Ovary (tissue), 9 donors: ENCODE results near the gene TKTL1. TPM values are rescaled to one million over a fixed set of nuclear protein-coding genes. Genes with fewer than 3 reads are reported as not detected.
"Not testable (repeated sequence)": the region's sequence is repeated elsewhere in the genome, so short reads cannot be mapped to it uniquely, and the experiment has no call there.

Experiments
- DNase-seq, 5 donors: peaks; one replicate each; pipeline ENCODE4 v3.0.0-alpha.2; 2019 to 2020
- H3K27ac ChIP-seq, 2 donors: fragments of 200-600 bp; one replicate each; pipeline versions ENCODE4 v1.5.1 to v1.8.0; 2019 to 2022
- H3K27me3 ChIP-seq: fragments of 200-600 bp; one replicate; pipeline ENCODE4 v1.8.0; 2022
- H3K36me3 ChIP-seq: fragments of 200-600 bp; sonication (generic); one replicate; pipeline ENCODE4 v1.5.1; 2019
- H3K4me1 ChIP-seq: one replicate; pipeline ENCODE4 v1.8.1; 2013; ENCODE audit warnings: mild to moderate bottlenecking, moderate library complexity; ENCODE audit not compliant: insufficient read depth
- H3K4me3 ChIP-seq: fragments of 200-600 bp; sonication (generic); one replicate; pipeline ENCODE4 v1.5.1; 2017
- H3K9me3 ChIP-seq, 2 donors: fragments of 200-600 bp in 1 of 2; sonication (generic) in 1 of 2; one replicate each; pipeline versions ENCODE4 v1.5.1 to v1.8.1; 2013 to 2019; ENCODE audit warnings: mild to moderate bottlenecking in 1 of 2, moderate library complexity in 1 of 2
- EP300 ChIP-seq: sonication (generic); formaldehyde crosslinking; IDR thresholded peaks from one replicate; pipeline ENCODE4 v1.6.1; 2017; ENCODE audit warnings: antibody characterized with exemption
- POLR2A ChIP-seq: fragments of 450-650 bp; IDR thresholded peaks from one replicate; pipeline ENCODE4 v1.6.1; 2017; ENCODE audit warnings: antibody characterized with exemption, mild to moderate bottlenecking, moderate library complexity
- WGBS, 3 donors: extraction: QIAGEN DNeasy Blood & Tissue Kit in 1 of 3; methylation state at CpG; one replicate each; pipeline versions ENCODE4 v1.1.5 to v1.1.7; 2013 to 2017; 5-methylcytosine and 5-hydroxymethylcytosine counted together
- intact Hi-C, 4 donors: fragments of 100-400 bp; cut with DNase I; formaldehyde crosslinking; loops; one replicate each; pipeline versions ENCODE4 v1.11.0 to v1.15.1; 2022 to 2023
- polyA plus RNA-seq, 2 donors: library from polyadenylated mRNA; stranded (reverse); fragments of 200-250 nt in 1 of 2; fragments of 350-450 nt in 1 of 2; fragmentation: Illumina TruSeq in 1 of 2; extraction: RNeasy Lipid Tissue Mini Kit (QIAGEN cat#74804) in 1 of 2; gene quantifications; one replicate each; pipeline ENCODE4 v1.2.3, GENCODE V29; 2013 to 2014
- total RNA-seq, 7 donors: library from RNA; depleted of rRNA in 2 of 7; stranded (reverse); fragments of >200 nt in 2 of 7; fragmentation: NEBNext Ultra II Directional in 3 of 7; extraction: Animal tissue kit (Norgen Biotek cat#: 25700) in 3 of 7; gene quantifications; one replicate each; pipeline versions ENCODE4 v1.1.0 to v1.2.4, GENCODE V29; 2016 to 2023
- TF ChIP-seq, protein P1 (sequence below), 3 donors: fragments of 450-650 bp in 2 of 3; fragments of 200-600 bp in 1 of 3; IDR thresholded peaks; one replicate each; pipeline versions ENCODE4 v1.5.1 to v1.8.0; 2016 to 2022; ENCODE audit warnings: antibody characterized with exemption in 3 of 3, mild to moderate bottlenecking in 1 of 3
- donor health status: DM: no; HTN: no; CAD: no; lungs with moderate emphysema.
- donor health status: DM: no; HTN: no; CAD: no.
- donor health status: Bipolar disorder and iron deficiency.
- donor health status: DM: yes; HTN: yes; CAD: no.
- donor health status: DM: no; HTN: no; CAD: no.
- donor health status: DM: yes; HTN: yes; CAD: no.

TKTL1 gene
- total and polyA plus RNA-seq, 9 donors: 0.12 to 0.91 (median 0.30) TPM; not detected in 3

DNA sequence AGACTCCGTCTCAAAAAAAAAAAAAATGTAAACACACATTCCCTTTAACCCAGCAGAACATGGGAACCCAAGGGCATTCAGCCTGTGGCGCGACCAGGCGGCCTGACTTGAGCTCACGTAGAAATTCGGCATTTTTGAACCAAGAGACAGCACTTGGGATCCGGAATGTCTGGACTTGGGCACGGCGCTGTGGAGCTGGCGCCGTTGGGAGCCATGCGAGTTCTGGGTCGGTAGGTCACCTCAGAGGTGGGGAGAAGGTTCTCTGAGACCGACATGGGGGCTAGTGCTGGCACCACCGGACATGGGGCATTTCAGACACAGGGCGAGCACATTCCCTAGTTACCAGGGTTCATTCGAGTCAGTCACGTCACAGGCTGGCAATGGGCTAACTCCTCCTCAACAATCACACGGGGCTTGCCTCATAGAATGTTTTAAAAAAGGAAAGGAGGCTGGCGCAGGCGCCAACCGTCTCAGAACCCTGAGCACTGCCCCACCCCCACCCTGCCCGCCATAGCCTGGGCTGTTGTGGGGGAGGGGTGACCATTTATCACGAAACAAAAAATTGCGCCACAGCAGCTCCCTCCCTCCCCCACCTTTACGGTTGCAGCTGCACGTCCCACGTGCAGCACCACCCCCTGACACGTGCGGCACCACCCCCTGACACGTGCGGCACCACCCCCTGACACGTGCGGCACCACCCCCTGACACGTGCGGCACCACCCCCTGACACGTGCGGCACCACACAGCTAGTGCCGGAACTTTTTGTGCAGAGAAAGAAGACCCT is 612 bp upstream of the TKTL1 start, which contains the start of gene TEX28:
TEX28 (minus strand) TSS at position 334 of the 784 bp plus-strand sequence. CDS start 3,007 bp downstream, outside the sequence.
- Histone ChIP-seq H3K9me3 (no peaks in the 10 kb centered on the region), H3K4me3 (no peak within 1 kb of the TSS), H3K36me3 (no peaks in the 10 kb centered on the region), H3K27ac (no peak within 1 kb of the TSS), H3K27me3 (no peaks in the 10 kb centered on the region), H3K4me1 (no peaks in the 10 kb centered on the region)
- 86 to 90% (median 88%) methylated on average over 39 of the region's 39 CpGs for WGBS, 3 donors
- no peak for DNase-seq
- intact Hi-C loops: no loop called here
- TF ChIP-seq POLR2A (no peak), EP300 (no peak)
- TF ChIP-seq, protein P1, sequence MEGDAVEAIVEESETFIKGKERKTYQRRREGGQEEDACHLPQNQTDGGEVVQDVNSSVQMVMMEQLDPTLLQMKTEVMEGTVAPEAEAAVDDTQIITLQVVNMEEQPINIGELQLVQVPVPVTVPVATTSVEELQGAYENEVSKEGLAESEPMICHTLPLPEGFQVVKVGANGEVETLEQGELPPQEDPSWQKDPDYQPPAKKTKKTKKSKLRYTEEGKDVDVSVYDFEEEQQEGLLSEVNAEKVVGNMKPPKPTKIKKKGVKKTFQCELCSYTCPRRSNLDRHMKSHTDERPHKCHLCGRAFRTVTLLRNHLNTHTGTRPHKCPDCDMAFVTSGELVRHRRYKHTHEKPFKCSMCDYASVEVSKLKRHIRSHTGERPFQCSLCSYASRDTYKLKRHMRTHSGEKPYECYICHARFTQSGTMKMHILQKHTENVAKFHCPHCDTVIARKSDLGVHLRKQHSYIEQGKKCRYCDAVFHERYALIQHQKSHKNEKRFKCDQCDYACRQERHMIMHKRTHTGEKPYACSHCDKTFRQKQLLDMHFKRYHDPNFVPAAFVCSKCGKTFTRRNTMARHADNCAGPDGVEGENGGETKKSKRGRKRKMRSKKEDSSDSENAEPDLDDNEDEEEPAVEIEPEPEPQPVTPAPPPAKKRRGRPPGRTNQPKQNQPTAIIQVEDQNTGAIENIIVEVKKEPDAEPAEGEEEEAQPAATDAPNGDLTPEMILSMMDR (IDR thresholded peaks at IDR 0.05): no peak

DNA sequence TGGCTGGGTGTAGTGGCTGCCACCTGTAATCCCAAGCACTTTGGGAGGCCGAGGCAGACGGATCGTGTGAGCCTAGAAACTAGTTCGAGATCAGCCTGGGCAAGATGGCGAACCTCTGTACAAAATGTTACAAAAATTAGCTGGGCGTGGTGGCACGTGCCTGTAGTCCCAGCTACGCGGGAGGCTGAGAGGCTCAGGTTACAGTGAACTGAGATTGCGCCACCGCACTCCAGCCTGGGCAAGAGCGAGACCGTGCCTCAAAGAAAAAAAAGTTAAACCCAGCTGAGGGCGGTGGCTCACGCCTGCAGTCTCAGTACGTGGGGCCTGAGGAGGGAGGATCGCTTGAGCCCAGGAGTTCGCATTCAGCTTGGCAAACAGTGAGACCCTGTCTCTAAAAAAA is 1.1 kb downstream of the TKTL1 start:
- Histone ChIP-seq H3K27me3 (no peaks in the 10 kb centered on the region), H3K36me3 (no peaks in the 10 kb centered on the region), H3K4me3 (no peak overlapping the region), H3K9me3 (no peaks in the 10 kb centered on the region), H3K4me1 (no peaks in the 10 kb centered on the region), H3K27ac (no peak overlapping the region)
- WGBS, 3 donors: 83 to 89% (median 87%) methylated on average over 18 of the region's 18 CpGs
- TF ChIP-seq POLR2A (no peak), EP300 (no peak)
- TF ChIP-seq, protein P1 (IDR thresholded peaks at IDR 0.05): no peak
- no peak for DNase-seq
- intact Hi-C loops: no loop called here

DNA sequence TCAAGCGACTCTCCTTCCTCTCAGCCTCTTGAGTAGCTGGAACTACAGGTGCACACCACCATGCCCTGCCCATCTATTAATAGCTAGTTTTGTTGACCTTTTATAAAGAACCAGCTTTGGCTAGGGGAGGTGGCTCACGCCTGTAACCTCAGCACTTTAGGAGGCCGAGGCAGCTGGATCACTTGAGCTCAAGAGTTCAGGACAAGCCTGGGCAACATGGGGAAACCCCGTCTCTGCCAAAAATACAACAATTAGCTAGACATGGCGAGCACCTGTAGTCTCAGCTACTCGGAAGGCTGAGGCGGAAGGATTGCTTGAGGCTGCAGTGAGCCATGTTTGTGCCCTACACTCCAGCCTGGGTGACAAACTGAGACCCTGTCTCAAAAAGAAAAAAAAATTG is 2.7 kb downstream of the TKTL1 start:
- DNase-seq: no peak
- no peaks in the 10 kb centered on the region for H3K36me3 ChIP-seq
- TF ChIP-seq EP300 (no peak), POLR2A (no peak)
- TF ChIP-seq, protein P1 (IDR thresholded peaks at IDR 0.05): no peak
- intact Hi-C loops: no loop called here
- WGBS, 3 donors: 80 to 83% (median 82%) methylated on average over 7 of the region's 7 CpGs
- H3K4me1 ChIP-seq: no peaks in the 10 kb centered on the region
- no peaks in the 10 kb centered on the region for H3K9me3 ChIP-seq
- H3K27ac ChIP-seq: no peak overlapping the region
- no peak overlapping the region for H3K4me3 ChIP-seq
- no peaks in the 10 kb centered on the region for H3K27me3 ChIP-seq

GRCh38 chrX:154300816-154301215 is 5.2 kb downstream of the TKTL1 start:
- TF ChIP-seq POLR2A (no peak), EP300 (no peak)
- TF ChIP-seq, protein P1 (IDR thresholded peaks at IDR 0.05): no peak
- Histone ChIP-seq H3K4me1 (no peaks in the 10 kb centered on the region), H3K27ac (no peak overlapping the region), H3K27me3 (no peaks in the 10 kb centered on the region), H3K36me3 (no peaks in the 10 kb centered on the region), H3K4me3 (no peak overlapping the region), H3K9me3 (no peaks in the 10 kb centered on the region)
- DNase-seq: no peak
- WGBS, 3 donors: 86 to 92% (median 91%) methylated on average over 8 of the region's 8 CpGs
- intact Hi-C loops: no loop called here

DNA sequence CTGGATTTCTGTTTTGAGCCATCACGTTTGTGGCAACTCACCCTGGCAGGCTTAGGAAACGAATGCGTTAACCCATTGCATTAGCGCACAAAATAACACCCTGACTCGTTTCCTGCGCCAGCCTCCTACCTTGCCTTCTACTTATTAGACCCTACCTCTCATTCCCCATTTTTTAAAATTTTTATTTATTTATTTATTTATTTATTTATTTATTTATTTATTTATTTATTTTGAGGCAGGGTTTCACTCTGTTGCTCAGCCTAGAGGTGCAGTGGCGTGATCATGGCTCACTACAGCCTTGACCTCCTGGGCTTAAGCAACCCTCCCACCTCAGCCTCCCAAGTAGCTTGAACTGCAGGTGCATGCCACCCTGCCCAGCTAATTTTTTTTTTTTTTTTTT is 7.4 kb downstream of the TKTL1 start:
- DNase-seq, H3K27me3 ChIP-seq, H3K9me3 ChIP-seq, H3K4me3 ChIP-seq, H3K36me3 ChIP-seq, H3K27ac ChIP-seq, intact Hi-C loops, H3K4me1 ChIP-seq: not testable (repeated sequence)
- WGBS, 3 donors: 79 to 86% (median 80%) methylated on average over 7 of the region's 7 CpGs
